H1 (cell line): ENCODE measurements around the gene MRPS35. TPM values are rescaled to one million over a fixed set of nuclear protein-coding genes. Genes with fewer than 3 reads are reported as not detected.

ENCODE experiments used
- CTCF ChIA-PET: fragments of 300-600 bp; sonication (Branson Sonifier 250); formaldehyde crosslinking; loops from one replicate; lab custom pipeline; 2021; ENCODE audit not compliant: partially characterized antibody; lab: Charles Lee
- POLR2A ChIA-PET: fragments of 300-600 bp; sonication (Branson Sonifier 250); formaldehyde crosslinking; loops from one replicate; lab custom pipeline; 2021; ENCODE audit warnings: inconsistent platforms; ENCODE audit not compliant: partially characterized antibody; lab: Charles Lee
- DNase-seq, 2 experiments: peaks; one replicate each; pipeline versions ENCODE4 v3.0.0 to v3.0.0-alpha.2; 2010 to 2022; ENCODE audit warnings: low spot score in 2 of 2, low read depth in 1 of 2, mixed read lengths in 1 of 2
- FAIRE-seq: peaks from 2 replicates; lab custom pipeline; 2011; peaks lifted over from hg19 to GRCh38; lab: Jason Lieb, UNC
- H2AFZ ChIP-seq: 2 replicates; pipeline ENCODE4 v1.8.1; 2012; ENCODE audit warnings: low read length, inconsistent platforms
- H2AK5ac ChIP-seq: 2 replicates; pipeline ENCODE4 v1.6.1; 2013; ENCODE audit warnings: low read depth, low read length
- H2BK120ac ChIP-seq: replicated peaks from 2 replicates; pipeline ENCODE3; 2013; ENCODE audit warnings: low read depth, low read length, inconsistent platforms
- H2BK12ac ChIP-seq: 2 replicates; pipeline ENCODE4 v1.6.1; 2013; ENCODE audit warnings: low read depth, low read length
- H2BK15ac ChIP-seq: 2 replicates; pipeline ENCODE4 v1.6.1; 2013; ENCODE audit warnings: low read length
- H2BK20ac ChIP-seq: 2 replicates; pipeline ENCODE4 v1.6.1; 2013; ENCODE audit warnings: low read length
- H2BK5ac ChIP-seq: 2 replicates; pipeline ENCODE4 v1.6.1; 2013; ENCODE audit warnings: low read depth, low read length
- H3K14ac ChIP-seq: 2 replicates; pipeline ENCODE4 v1.6.1; 2013; ENCODE audit warnings: inconsistent platforms; ENCODE audit not compliant: insufficient read length
- H3K18ac ChIP-seq: 2 replicates; pipeline ENCODE4 v1.6.1; 2013; ENCODE audit warnings: low read length; ENCODE audit errors: extremely low read depth
- H3K23ac ChIP-seq: 2 replicates; pipeline ENCODE4 v1.6.1; 2013; ENCODE audit warnings: inconsistent platforms; ENCODE audit not compliant: insufficient read length
- H3K23me2 ChIP-seq: 2 replicates; pipeline ENCODE4 v1.6.1; 2013; ENCODE audit warnings: low read depth, low read length
- H3K27ac ChIP-seq: 2 replicates; pipeline ENCODE4 v1.6.1; 2011; ENCODE audit warnings: low read depth, low read length, inconsistent platforms
- H3K27me3 ChIP-seq, 4 experiments: replicated peaks in 1 of 4; 1 replicate in 1 of 4; 2 replicates in 3 of 4; pipeline versions ENCODE4 v1.6.1 to v1.8.1; 2011 to 2013; ENCODE audit warnings: low read length in 3 of 4, mild to moderate bottlenecking in 3 of 4, inconsistent platforms in 2 of 4, mixed read lengths in 2 of 4, moderate library complexity in 1 of 4; ENCODE audit not compliant: control insufficient read depth in 3 of 4, insufficient read depth in 3 of 4; ENCODE audit errors: extremely low read depth in 1 of 4
- H3K36me3 ChIP-seq, 4 experiments: 2 replicates each; pipeline versions ENCODE4 v1.6.1 to v1.8.1; 2011 to 2013; ENCODE audit warnings: mild to moderate bottlenecking in 4 of 4, low read length in 3 of 4, moderate library complexity in 2 of 4, control low read depth in 1 of 4, inconsistent platforms in 1 of 4; ENCODE audit not compliant: insufficient read depth in 4 of 4, control insufficient read depth in 2 of 4
- H3K4ac ChIP-seq: replicated peaks from 2 replicates; pipeline ENCODE3; 2013; ENCODE audit warnings: low read length, low read depth, mixed read lengths, inconsistent platforms; ENCODE audit not compliant: insufficient read length
- H3K4me1 ChIP-seq, 4 experiments: replicated peaks in 1 of 4; 1 replicate in 1 of 4; 2 replicates in 3 of 4; pipeline versions ENCODE4 v1.6.1 to v1.8.1; 2011 to 2013; ENCODE audit warnings: low read length in 3 of 4, inconsistent platforms in 2 of 4, mixed read lengths in 1 of 4; ENCODE audit not compliant: insufficient read depth in 4 of 4, control insufficient read depth in 3 of 4
- H3K4me2 ChIP-seq, 2 experiments: 2 replicates each; pipeline versions ENCODE4 v1.6.1 to v1.8.1; 2011 to 2013; ENCODE audit warnings: low read depth in 2 of 2, low read length in 2 of 2, control low read depth in 1 of 2, inconsistent platforms in 1 of 2, mild to moderate bottlenecking in 1 of 2; ENCODE audit not compliant: insufficient read depth in 1 of 2
- H3K4me3 ChIP-seq, 4 experiments: fragments of 200-600, 300-600 bp in 1 of 4; sonication (generic), shearing (Covaris generic), sonication (Bioruptor Twin) in 1 of 4; 2 replicates each; pipeline versions ENCODE4 v1.5.1 to v1.8.1; 2011 to 2016; ENCODE audit warnings: low read length in 4 of 4, low read depth in 3 of 4, control low read depth in 2 of 4, inconsistent platforms in 2 of 4, mild to moderate bottlenecking in 2 of 4, mixed read lengths in 1 of 4, moderate library complexity in 1 of 4; ENCODE audit not compliant: insufficient read depth in 2 of 4; ENCODE audit errors: extremely low read depth in 1 of 4
- H3K56ac ChIP-seq: replicated peaks from 2 replicates; pipeline ENCODE3; 2013; ENCODE audit warnings: low read depth, mild to moderate bottlenecking, mixed read lengths, low read length, inconsistent platforms; ENCODE audit not compliant: insufficient read length
- H3K79me1 ChIP-seq: 2 replicates; pipeline ENCODE4 v1.6.1; 2013; ENCODE audit warnings: low read depth, low read length, control low read depth
- H3K79me2 ChIP-seq, 2 experiments: 2 replicates each; pipeline versions ENCODE4 v1.6.1 to v1.8.1; 2012 to 2013; ENCODE audit warnings: low read length in 2 of 2, mild to moderate bottlenecking in 2 of 2, inconsistent platforms in 1 of 2; ENCODE audit not compliant: insufficient read depth in 2 of 2, control insufficient read depth in 1 of 2
- H3K9ac ChIP-seq, 4 experiments: replicated peaks in 1 of 4; 1 replicate in 1 of 4; 2 replicates in 3 of 4; pipeline versions ENCODE4 v1.6.1 to v1.8.1; 2011 to 2013; ENCODE audit warnings: low read depth in 3 of 4, low read length in 3 of 4, control low read depth in 2 of 4, mild to moderate bottlenecking in 2 of 4, moderate library complexity in 2 of 4, inconsistent platforms in 1 of 4; ENCODE audit errors: extremely low read depth in 1 of 4
- H3K9me3 ChIP-seq, 2 experiments: 2 replicates each; pipeline versions ENCODE4 v1.6.1 to v1.8.1; 2012 to 2013; ENCODE audit warnings: mild to moderate bottlenecking in 2 of 2, moderate library complexity in 2 of 2, control low read depth in 1 of 2, inconsistent platforms in 1 of 2, low read depth in 1 of 2, low read length in 1 of 2, mixed read lengths in 1 of 2; ENCODE audit not compliant: insufficient read depth in 2 of 2
- H4K20me1 ChIP-seq, 2 experiments: replicated peaks in 1 of 2; 2 replicates each; pipeline versions ENCODE3 to v1.8.1; 2011 to 2013; ENCODE audit warnings: inconsistent platforms in 2 of 2, low read length in 2 of 2, mild to moderate bottlenecking in 1 of 2; ENCODE audit not compliant: insufficient read depth in 2 of 2, control insufficient read depth in 1 of 2
- H4K5ac ChIP-seq: 2 replicates; pipeline ENCODE4 v1.6.1; 2013; ENCODE audit warnings: low read length, low read depth, mixed read lengths, inconsistent platforms; ENCODE audit not compliant: insufficient read length
- H4K8ac ChIP-seq: 2 replicates; pipeline ENCODE4 v1.8.0; 2013; ENCODE audit warnings: mild to moderate bottlenecking, moderate library complexity, low read length, inconsistent platforms; ENCODE audit not compliant: insufficient read depth; ENCODE audit errors: extremely low read depth
- H4K91ac ChIP-seq: replicated peaks from 2 replicates; pipeline ENCODE3; 2013; ENCODE audit warnings: low read length, mixed read lengths, inconsistent platforms; ENCODE audit not compliant: insufficient read length
- ASH2L ChIP-seq: fragments of 200-600, 300-600 bp; sonication (generic); IDR thresholded peaks from one replicate; pipeline ENCODE4 v1.7.1; 2017; ENCODE audit warnings: low read length
- BRCA1 ChIP-seq: IDR thresholded peaks from 2 replicates; pipeline ENCODE4 v1.6.1; 2012; ENCODE audit warnings: low read depth, low read length, improper control_type of control experiment
- CHD1 ChIP-seq: IDR thresholded peaks from 2 replicates; pipeline ENCODE4 v1.6.1; 2012; ENCODE audit warnings: low read depth, low read length, improper control_type of control experiment
- CHD2 ChIP-seq: IDR thresholded peaks from 2 replicates; pipeline ENCODE4 v1.6.1; 2012; ENCODE audit warnings: low read length, improper control_type of control experiment
- CTBP2 ChIP-seq: IDR thresholded peaks from 2 replicates; pipeline ENCODE4 v1.7.0; 2011; ENCODE audit warnings: borderline replicate concordance, mild to moderate bottlenecking, moderate library complexity, mixed read lengths, low read length; ENCODE audit not compliant: insufficient read depth, insufficient read length
- EZH2 ChIP-seq: fragments of 200-600 bp; sonication (generic); IDR thresholded peaks from 2 replicates; pipeline ENCODE4 v1.7.1; 2012; ENCODE audit warnings: low read depth, mild to moderate bottlenecking, moderate library complexity, low read length, inconsistent platforms; ENCODE audit not compliant: severe bottlenecking
- HDAC6 ChIP-seq: IDR thresholded peaks from one replicate; pipeline ENCODE4 v1.7.1; 2012; ENCODE audit warnings: low read depth, mild to moderate bottlenecking, inconsistent platforms, low read length, moderate library complexity
- JUND ChIP-seq: IDR thresholded peaks from 2 replicates; pipeline ENCODE4 v1.6.1; 2011; ENCODE audit warnings: mild to moderate bottlenecking, improper control_type of control experiment, low read length
- KDM1A ChIP-seq: fragments of 200-600, 300-600 bp; sonication (generic); IDR thresholded peaks from 2 replicates; pipeline ENCODE4 v1.7.1; 2016; ENCODE audit warnings: mild to moderate bottlenecking, low read length, borderline replicate concordance
- NRF1 ChIP-seq: IDR thresholded peaks from 2 replicates; pipeline ENCODE4 v1.6.1; 2011; ENCODE audit warnings: mild to moderate bottlenecking, low read depth, low read length, improper control_type of control experiment
- RXRA ChIP-seq: IDR thresholded peaks from 2 replicates; pipeline ENCODE4 v1.6.1; 2011; ENCODE audit warnings: low read depth, mild to moderate bottlenecking, low read length, moderate library complexity; ENCODE audit not compliant: insufficient read depth
- SP4 ChIP-seq: IDR thresholded peaks from 2 replicates; pipeline ENCODE4 v1.6.1; 2012; ENCODE audit warnings: low read length, inconsistent platforms
- SRF ChIP-seq: IDR thresholded peaks from 2 replicates; pipeline ENCODE4 v1.6.1; 2011; ENCODE audit warnings: mild to moderate bottlenecking, low read depth, low read length, moderate library complexity
- TAF7 ChIP-seq: optimal IDR thresholded peaks from 2 replicates; pipeline ENCODE3; 2011; ENCODE audit warnings: low read depth, mild to moderate bottlenecking, inconsistent platforms, low read length, moderate library complexity, borderline replicate concordance
- TCF12 ChIP-seq: IDR thresholded peaks from 2 replicates; pipeline ENCODE4 v1.6.1; 2011; ENCODE audit warnings: low read depth, mild to moderate bottlenecking, low read length
- TEAD4 ChIP-seq: IDR thresholded peaks from 2 replicates; pipeline ENCODE4 v1.6.1; 2012; ENCODE audit warnings: low read depth, low read length, inconsistent platforms, mixed read lengths
- WGBS, 2 experiments: shearing (Covaris generic) in 1 of 2; methylation state at CpG; one replicate each; pipeline versions ENCODE4 v1.1.6 to v1.1.7; 2013 to 2015; ENCODE audit warnings: low lambda C conversion rate in 2 of 2, mixed read lengths in 2 of 2, inconsistent platforms in 1 of 2, low coverage in 1 of 2, missing lambda C conversion rate in 1 of 2; ENCODE audit not compliant: insufficient replicate concordance in 2 of 2, insufficient coverage in 1 of 2, insufficient read length in 1 of 2; ENCODE audit errors: extremely low coverage in 1 of 2, missing lambda C conversion rate in 1 of 2; 5-methylcytosine and 5-hydroxymethylcytosine counted together
- polyA plus RNA-seq, 7 experiments: library from polyadenylated mRNA; depleted of rRNA in 3 of 7; stranded (reverse) in 5 of 7; unstranded in 2 of 7; fragments of >200 nt in 5 of 7; fragments of 200-250 nt in 2 of 7; gene quantifications; 1 replicate in 5 of 7; 2 replicates in 1 of 7; 4 replicates in 1 of 7; pipeline versions ENCODE4 v1.2.1 to v1.2.3, GENCODE V29; 2011 to 2013; ENCODE audit warnings: missing spikeins in 2 of 7, mixed read lengths in 2 of 7
- total RNA-seq: library from RNA; stranded (reverse); fragmentation: NEBNext Ultra II Directional; extraction: Animal tissue kit (Norgen Biotek cat#: 25700); gene quantifications from 2 replicates; pipeline ENCODE4 v1.2.1, GENCODE V29; 2021

The MRPS35 gene
- total and polyA plus RNA-seq, 2 of the 8 experiments (the other 6 are each of a cell fraction or from before 2014, with no cell fraction given), result 26.8 to 47.9 TPM

DNA sequence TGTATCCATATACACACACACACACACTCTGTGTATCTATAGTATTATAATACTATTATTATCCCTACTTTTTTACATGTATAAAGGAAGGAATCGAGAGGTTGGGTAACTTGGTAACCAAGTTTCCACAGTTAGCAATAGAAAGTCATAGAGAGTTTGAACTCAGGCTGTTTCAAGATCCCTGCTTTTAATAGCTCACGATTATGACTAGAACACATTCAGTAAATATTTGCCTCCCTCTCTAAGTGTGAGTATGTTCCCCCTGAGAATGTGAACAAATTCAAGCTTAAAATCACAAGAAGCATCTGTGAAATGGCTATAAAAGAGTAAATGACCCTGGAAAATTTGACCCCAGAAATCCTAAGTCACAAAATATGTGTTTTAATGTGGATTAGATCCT, 25.4 kb upstream of the MRPS35 start:
- no peak overlapping the region for H2BK15ac ChIP-seq
- no peak overlapping the region for H2AFZ ChIP-seq
- no peak for FAIRE-seq
- H3K23me2 ChIP-seq, result no peaks in the 10 kb centered on the region
- H3K79me1 ChIP-seq, result no peaks in the 10 kb centered on the region
- H3K4me2 ChIP-seq, result no peak overlapping the region
- no peak overlapping the region for H2BK20ac ChIP-seq
- DNase-seq, result no peak
- H3K9me3 ChIP-seq, result no peaks in the 10 kb centered on the region
- WGBS, 2 experiments, result 87% methylated on average over 2 of the region's 2 CpGs; no CpG with 5 or more reads in 1 of the 2 experiments
- CTCF ChIA-PET, result interaction anchor here (0.6 to 1.9 kb wide), 2 partner anchors 18 to 630 kb away, joined by 3 to 7 read pairs; no protein-coding TSS in a partner anchor
- no peak overlapping the region for H3K9ac ChIP-seq
- no peak overlapping the region for H2BK120ac ChIP-seq
- no peak overlapping the region for H2BK5ac ChIP-seq
- POLR2A ChIA-PET, result no interaction called here
- H4K5ac ChIP-seq, result no peak overlapping the region
- H2BK12ac ChIP-seq, result no peak overlapping the region
- H3K18ac ChIP-seq, result no peak overlapping the region
- no peak overlapping the region for H3K27ac ChIP-seq
- no peak overlapping the region for H2AK5ac ChIP-seq
- no peaks in the 10 kb centered on the region for H3K27me3 ChIP-seq
- H4K8ac ChIP-seq, result no peak overlapping the region
- H3K4ac ChIP-seq, result no peak overlapping the region
- no peak overlapping the region for H4K91ac ChIP-seq
- H3K4me1 ChIP-seq, result no peaks in the 10 kb centered on the region
- peaks cover 0 to 6% (median 2%) of the 10 kb centered on the region in 4 experiments; a peak in 3 of 8 replicates for H3K36me3 ChIP-seq
- H3K56ac ChIP-seq, result no peak overlapping the region
- H3K23ac ChIP-seq, result no peak overlapping the region
- peaks cover 0 to 2% of the 10 kb centered on the region in 2 experiments for H4K20me1 ChIP-seq
- no peak overlapping the region for H3K4me3 ChIP-seq
- H3K14ac ChIP-seq, result no peak overlapping the region
- H3K79me2 ChIP-seq, result no peaks in the 10 kb centered on the region
- no peak for TF ChIP-seq NRF1
- no peak for TF ChIP-seq TEAD4
- TF ChIP-seq BRCA1, result no peak
- TF ChIP-seq CTBP2, result no peak
- TF ChIP-seq TCF12, result no peak
- no peak for TF ChIP-seq SP4
- no peak for TF ChIP-seq TAF7
- TF ChIP-seq CHD2, result no peak
- no peak for TF ChIP-seq EZH2
- no peak for TF ChIP-seq ASH2L
- no peak for TF ChIP-seq CHD1
- no peak for TF ChIP-seq RXRA
- no peak for TF ChIP-seq SRF
- TF ChIP-seq HDAC6, result no peak
- no peak for TF ChIP-seq JUND
- no peak for TF ChIP-seq KDM1A
